Daoy (cell line): ENCODE results near the gene APLP2. TPM values are rescaled to one million over a fixed set of nuclear protein-coding genes. Genes with fewer than 3 reads are reported as not detected.
"Not testable (repeated sequence)": the region's sequence is repeated elsewhere in the genome, so short reads cannot be mapped to it uniquely, and the experiment has no call there.

Experiments
- DNase-seq: peaks from one replicate; pipeline ENCODE4 v3.0.0-alpha.2; 2015; ENCODE audit warnings: low read depth
- total RNA-seq: library from RNA; depleted of rRNA; stranded (reverse); fragments of >200 nt; shearing (Covaris generic); gene quantifications from 2 replicates; pipeline ENCODE4 v1.2.3, GENCODE V29; 2014

Gene APLP2
- total RNA-seq, 1 experiment from 2014 or later = 103 TPM

DNA sequence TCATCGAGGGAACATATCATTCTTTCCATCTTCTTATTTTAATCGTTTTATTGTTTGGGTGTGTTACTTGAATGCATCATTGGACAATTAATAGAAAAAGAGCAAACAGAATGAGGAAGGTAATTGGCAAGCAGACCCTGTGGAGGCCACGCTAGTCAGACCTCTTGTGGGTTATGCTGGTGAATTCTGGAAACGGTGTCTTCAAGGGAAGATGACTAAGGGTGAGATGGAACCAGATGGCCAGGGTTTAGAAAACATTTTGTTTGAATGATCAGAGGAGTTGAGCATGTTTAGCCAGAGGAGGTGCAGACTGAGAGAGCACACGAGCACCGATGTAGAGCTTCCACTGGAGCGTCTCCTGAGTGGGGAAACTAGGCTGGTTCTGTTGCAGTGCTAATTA is 98.4 kb downstream of the APLP2 start:
- DNase-seq = no peak

DNA sequence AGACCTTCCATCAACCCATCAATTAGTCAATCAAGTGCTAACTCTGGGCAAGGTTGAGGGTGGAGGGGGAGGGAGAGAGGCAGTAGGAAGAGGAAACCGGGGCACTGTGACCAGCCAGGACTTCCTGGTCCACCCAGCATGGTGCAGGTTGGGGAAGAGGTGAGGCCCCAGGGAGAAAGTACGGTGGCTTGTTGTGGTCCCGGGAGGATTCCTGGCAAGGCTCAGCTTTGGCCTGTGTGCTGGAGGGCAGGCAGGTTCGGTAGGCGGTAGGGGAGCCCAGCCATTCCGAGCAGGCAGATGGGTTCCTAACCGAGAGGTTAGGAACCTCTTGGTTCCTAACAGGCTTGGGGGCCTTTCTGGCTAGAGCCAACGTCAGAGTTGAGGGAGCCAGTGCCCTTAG is 100.7 kb downstream of the APLP2 start:
- DNase-seq = no peak

DNA sequence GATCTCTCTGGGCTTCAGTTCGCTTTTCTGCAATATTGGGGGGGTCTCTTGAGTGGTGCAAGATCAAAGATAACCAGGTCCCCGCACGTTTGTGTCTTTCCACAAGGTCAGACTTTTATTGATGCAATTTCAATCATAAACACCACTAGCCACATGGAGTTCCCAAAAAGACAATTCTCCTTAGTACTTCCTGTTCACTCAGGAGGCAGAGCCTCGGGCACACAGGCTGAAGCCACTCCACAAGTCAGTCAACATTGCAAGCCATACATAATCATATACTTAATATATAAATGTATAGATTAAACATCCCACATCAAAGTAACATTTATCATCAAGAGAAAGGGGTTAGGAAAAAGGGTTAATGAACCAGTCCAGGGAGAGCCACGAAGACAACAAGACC is 101.8 kb downstream of the APLP2 start:
- no peak for DNase-seq

DNA sequence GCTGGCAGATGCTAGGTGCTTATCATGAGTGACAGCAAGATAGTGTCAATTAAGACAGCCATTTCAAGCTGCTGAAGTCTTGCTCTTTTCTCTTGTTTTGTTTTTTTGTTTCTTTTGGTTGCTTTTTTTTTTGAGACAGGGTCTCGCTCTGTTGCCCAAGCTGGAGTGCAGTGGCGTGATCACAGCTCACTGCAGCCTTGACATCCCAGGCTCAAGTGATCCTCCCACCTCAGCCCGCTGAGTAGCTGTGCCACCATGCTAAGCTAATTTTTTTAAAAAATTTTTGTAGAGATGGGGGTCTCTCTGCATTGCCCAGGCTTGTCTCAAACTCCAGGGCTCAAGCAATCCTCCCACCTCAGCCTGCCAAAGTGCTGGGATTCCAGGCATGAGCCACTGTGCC is 102.3 kb downstream of the APLP2 start:
- not testable (repeated sequence) for DNase-seq

DNA sequence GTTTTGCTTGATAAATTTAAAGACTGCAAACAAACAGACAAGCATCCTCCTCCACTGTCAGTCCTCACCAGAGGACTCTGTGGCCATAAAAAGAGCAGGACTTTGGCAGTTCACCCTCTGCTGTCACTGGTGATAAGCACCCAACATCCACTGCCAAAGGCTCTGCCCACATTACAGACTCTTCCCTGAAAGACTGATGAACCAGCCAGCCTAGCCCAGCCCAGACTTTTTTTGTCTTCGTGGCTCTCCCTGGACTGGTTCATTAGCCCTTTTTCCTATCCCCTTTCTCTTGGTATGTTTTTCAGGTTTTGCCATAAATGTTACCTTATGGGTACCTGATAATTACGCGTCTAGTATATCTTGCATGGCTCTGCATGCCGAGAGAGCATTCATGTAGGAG is 104.9 kb downstream of the APLP2 start:
- no peak for DNase-seq

DNA sequence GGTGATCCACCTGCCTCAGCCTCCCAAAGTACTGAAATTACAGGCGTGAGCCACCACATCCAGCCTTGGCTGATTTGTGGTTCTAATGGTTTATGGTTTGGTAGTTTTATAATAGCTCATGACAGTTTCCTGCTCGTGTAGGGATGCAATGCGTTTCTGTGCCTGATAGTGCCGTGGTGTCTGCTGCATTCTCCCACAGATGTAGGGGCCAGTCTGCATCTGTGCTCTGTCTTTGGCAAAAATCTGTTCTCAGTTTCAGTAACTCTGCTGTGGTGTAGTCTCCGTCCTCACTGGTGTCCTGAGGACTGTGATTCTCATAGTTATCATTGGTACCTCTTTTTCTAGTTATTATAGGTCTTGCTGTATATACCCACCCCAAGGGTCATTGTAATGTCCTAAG is 106.2 kb downstream of the APLP2 start:
- DNase-seq = no peak

DNA sequence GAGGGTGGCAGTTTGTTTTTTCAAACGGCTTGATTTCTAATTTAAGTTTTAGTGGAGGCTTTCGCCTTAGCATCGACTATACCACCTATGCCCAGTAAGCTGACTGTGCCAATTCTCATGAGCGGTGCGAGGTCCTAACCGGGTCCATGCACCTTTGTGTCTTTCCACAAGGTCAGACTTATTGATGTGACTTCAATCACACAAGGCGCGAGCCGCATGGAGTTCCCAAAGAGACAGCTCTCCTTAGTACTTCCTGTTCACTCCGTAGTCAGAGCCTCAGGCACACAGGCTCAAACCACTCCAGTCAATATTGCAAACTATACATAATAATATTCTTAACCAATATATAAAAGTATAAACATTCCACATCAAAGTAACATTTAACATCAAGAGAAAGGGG is 108.1 kb downstream of the APLP2 start:
- no peak for DNase-seq

DNA sequence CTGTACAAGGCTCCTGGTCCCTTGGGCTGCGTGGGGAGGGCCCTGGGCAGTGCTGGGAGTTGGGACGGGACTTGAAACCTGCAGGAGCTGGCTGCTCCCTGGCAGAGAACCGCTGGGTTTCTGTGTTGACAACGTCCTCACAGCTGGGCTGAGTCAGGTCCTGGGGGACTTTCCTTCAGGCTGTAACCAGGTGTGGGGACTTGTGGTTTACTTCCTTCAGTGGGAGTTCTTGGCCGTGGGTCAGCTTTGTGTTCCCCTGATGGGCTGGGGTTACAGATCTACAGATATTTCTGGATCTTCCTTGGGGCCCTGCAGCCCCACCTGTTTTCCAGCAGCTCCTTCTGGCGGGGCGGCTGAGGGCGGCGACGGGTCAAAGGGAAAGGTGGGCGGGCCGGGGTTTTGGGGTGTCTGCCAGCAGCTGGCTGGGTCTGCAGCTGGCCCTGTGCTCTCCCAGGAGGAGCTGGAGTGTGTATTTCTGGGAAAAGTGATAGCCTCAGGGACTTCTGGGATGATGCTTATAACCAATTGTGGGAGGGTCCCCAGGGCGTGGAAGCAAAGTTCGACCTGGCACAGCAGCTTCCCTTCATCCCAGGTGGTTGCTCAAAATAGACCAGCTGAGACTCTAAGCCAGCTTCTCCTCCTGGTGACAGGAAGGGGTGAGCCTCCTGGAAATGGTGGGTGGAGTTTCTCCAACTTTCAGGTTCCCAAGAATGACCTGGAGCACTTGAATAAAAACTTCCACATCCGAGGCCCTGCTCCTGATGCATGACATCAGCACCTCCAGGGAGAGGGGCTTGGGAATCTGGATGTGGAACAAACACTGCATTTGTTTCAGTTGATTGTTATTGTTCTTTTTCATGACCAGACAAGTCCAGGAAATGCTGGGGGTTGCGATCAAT is 109.0 kb downstream of the APLP2 start:
- DNase-seq = no peak

DNA sequence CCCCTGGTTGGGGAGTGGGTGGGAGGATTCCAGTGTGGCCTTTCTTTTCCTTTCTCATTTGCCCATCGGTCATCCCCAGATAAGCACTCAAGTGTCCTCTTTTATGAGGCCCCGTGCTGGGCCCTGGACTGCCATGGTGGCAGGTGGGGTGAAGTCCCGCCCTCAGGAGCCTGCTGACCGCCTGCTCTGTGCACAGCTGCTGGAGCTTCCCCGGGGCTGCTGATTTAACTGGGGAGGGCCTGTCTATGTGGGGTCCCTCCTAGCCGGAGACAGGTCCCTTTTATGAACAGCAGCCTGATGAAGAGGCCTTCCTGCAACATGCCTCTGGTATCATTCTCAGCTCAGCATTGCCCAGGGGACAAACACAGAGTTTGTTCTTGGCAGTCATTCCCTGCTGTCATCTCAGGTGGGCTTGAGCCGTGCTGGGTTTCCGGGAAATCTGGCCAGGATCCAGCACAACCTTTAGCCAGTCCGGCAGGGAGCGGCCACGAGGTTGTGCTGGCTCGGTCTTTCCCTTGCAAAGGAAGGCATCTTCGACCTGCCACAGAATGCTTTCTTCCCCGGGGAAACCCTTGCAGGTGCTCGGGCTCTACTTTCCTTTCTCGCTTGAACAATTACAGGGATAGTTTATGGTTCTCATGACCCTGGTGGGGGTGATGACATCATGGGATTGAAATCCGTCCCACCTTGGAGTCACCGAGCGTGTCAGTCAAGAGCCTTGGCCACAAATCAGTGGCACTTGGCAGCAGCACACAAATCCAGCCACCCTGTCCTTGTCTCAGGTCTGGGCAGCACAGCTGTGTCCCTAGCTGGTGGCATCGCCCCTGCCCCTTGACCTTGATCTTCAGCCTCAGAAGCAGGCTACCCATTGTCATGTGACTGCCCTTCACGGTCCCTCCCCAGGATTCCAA is 110.0 kb downstream of the APLP2 start:
- no peak for DNase-seq

DNA sequence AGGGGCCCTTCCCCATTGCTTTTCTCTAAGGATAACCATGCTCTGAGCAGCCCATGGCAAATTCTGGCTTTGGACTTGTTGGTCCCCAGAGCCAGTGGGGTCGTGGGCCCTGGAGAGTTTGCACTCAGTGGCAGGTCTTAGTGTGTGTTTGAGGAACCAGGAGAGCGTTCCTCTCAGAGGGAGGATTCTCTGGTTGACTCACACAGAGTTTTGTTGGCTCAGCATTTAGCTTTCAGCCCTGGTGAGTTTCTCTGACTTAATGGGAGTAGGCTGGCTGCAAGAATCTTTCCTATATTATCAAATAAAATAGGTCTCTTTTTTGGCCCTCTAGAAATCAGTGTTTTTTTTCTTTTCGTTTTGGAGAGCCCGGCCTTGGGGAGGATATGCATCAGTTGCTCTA is 110.8 kb downstream of the APLP2 start:
- DNase-seq = no peak

DNA sequence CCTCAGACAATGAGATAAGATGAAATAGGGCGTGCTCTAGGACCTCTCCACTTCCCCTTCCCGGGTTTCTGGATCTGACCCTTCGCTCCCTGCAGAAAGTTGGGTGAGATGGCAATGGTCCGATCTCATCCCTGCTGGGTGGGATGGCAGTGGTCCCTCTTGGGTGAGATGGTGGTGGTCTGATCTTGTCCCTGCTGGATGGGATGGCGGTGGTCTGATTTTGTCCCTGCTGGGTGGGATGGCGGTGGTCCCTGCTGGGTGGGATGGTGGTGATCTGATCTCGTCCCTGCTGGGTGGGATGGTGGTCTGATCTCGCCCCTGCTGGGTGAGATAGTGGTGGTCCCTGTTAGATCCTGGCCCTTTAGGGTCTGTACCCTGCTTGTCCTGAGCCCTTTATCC is 111.2 kb downstream of the APLP2 start:
- no peak for DNase-seq

DNA sequence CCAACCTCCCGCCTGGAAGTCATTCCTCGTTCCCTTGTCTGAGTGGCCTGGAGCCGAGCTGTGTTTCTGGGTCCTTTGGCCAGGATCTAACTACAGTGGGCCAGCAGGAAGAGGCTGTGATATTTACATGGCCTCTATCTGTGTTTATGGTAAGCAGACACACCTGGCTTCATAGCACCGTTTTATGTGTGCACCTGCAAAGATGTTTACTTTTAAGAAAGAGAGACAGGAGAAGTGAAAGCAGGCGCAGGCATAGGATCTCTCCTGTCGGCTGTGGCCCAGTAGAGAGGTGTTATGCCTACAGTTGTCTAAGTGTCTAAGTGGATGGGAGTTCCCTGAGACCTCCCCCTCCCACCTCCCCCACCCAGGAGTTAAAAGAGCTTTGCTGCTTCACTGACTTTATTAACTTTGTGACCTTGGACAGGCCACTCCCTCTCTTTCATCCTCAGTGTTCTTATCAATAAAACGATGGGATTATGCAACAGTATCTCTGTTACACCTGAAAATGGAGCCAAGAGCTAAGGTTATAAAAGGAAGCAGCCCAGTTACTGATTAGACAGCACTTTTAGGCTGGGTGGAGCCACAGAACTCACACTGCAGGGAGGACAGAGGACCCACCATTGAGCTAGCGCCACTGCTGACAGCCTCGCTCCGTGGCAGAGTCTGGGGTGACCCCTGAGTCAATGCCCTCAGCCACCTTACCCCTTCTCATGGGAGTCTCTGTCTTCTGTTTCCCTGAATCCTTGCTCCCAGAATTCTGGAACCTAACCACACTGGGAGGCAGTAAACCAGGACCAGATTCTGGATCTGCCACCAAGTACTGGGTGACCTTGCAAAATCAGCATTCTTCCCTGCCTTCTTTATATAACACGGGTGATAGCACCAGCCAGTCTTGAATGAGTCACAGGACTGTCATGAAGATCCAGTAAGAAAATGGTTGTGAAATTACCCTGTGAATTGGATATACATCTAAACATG is 111.9 kb downstream of the APLP2 start:
- no peak for DNase-seq

DNA sequence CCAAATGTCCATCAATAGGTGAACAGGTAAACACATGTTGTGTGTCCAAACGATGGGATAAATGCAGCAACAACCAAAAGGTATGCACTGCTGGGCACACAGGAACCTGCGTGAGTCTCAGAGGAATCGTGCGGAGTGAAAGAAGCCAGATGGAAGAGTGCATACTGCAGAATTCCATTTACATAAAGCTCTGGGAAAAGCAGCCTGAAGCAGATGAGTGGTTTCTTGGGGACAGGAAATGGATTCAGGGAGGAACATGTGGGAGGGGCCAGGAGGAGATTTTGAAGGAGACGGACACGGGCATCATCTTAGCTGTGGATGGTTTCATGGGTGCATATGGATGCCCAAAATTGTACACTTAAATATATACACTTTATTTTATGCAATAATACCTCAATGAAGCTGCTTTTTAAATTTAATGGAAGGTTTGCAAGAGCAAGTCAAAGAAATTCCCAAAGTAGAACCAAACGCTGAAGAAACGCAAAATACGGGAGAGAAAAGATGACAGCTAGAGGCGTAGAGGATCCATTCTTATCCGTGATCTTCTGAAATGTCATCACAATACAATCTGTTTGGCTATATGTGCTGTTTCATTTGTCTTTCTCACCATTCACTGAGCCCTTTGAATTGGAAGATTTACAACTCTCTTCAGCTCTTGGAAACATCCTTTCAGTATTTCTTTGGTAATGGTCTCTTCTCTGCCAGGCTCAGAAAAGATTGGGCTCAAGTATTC is 114.3 kb downstream of the APLP2 start:
- DNase-seq = no peak

DNA sequence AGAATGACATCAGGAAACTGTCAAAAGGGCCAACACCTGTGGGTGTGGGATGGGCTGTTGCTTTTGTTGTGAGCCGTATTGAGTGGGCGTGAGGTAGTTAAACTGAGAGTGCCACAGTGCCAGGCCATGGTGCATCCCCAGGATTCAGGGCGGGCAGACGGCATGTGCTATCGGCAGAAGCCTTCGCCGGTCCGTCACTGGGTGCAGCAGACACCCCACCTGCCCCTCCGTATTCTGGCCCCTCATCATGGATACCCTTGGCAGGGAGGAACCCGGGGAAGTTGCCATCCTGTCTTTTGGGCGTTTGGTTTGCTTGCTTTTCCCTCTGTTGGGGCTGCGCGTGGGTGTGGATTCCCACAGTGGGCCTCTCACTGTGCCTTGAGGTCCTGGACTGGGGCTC is 117.4 kb downstream of the APLP2 start:
- DNase-seq = no peak

DNA sequence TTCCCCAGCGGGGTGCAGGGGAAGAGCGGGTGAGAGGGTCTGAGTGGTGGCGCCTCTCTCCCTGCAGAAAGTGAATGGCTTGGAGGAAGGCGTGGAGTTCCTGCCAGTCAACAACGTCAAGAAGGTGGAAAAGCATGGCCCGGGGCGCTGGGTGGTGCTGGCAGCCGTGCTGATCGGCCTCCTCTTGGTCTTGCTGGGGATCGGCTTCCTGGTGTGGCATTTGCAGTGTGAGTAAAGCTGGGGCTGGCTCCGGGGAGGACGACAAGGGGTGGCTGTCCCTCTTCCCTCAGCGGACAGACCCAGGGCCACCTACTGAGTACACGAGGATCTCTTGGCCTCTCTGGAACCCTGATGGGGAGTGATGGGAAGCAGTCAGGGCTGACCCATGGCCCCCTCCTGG is 118.4 kb downstream of the APLP2 start:
- no peak for DNase-seq

DNA sequence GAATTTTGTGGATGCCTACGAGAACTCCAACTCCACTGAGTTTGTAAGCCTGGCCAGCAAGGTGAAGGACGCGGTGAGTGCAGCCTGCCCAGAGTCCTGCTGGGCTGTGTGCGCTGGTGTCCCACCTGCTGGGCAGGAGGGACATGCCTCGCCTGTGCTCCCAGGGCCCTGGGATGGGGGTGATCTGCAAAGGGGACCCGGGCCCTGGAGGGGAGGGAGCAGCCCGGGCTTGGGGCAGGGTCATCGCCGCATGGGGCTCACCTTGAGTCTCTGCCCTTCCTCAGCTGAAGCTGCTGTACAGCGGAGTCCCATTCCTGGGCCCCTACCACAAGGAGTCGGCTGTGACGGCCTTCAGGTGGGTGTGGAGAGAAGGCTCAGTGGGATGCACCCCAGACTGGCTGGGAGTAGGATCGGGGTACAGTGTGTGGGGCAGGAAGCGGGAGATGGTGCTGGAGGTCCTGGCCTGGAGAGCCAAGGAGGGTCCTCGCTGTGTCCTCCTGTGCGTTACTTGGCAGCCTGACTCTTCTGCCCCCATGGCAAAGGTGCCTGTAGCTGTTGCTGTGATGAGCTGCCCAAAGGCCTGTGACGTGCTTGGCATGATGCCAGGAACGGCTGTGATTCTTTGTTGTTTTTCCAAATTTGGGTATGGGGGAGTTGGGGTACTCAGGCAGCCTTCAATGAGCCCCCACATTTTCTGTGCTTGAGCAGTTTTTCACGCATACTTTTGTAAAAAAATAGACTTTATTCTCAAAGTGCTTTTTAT is 119.1 kb downstream of the APLP2 start:
- no peak for DNase-seq

DNA sequence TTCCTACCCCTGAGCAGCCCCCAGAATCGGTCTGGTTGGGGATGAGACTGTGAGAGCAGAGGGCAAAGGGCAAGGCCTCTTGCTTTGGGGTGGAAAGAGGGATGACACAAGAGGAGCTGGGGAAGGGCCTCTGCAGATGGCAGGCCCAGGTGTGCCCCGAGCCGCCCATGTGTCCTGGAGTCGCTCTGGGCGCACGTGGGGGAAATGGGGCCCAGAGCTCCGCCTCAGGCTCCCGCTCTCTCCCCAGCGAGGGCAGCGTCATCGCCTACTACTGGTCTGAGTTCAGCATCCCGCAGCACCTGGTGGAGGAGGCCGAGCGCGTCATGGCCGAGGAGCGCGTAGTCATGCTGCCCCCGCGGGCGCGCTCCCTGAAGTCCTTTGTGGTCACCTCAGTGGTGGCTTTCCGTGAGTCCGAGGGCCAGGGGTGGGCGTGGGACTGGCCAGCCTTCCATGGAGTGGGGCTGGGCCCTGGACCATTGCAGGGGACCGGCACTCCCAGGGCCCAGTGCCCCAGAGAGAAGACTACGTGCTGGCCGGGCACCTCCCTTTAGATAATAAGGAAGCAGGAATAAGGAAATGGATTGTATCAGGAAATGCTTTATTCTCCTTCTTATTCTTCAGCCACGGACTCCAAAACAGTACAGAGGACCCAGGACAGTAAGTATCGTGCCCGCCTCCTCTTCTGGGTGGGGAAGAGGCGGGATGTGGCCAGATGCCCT is 120.0 kb downstream of the APLP2 start:
- DNase-seq = no peak

DNA sequence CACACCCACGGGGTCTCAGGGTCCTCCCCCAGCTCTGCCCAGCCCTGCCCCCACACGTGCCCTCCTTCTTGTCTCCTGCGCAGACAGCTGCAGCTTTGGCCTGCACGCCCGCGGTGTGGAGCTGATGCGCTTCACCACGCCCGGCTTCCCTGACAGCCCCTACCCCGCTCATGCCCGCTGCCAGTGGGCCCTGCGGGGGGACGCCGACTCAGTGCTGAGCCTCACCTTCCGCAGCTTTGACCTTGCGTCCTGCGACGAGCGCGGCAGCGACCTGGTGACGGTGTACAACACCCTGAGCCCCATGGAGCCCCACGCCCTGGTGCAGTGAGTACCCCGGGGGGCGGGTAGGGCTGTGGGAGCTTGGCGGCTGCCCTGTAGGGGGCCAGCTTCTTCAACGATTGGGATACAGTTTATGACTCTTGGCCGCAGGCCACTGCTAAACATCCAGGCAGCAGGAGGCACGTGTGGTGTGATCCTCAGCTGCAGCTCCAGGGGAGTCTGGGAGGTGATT is 120.7 kb downstream of the APLP2 start:
- no peak for DNase-seq

DNA sequence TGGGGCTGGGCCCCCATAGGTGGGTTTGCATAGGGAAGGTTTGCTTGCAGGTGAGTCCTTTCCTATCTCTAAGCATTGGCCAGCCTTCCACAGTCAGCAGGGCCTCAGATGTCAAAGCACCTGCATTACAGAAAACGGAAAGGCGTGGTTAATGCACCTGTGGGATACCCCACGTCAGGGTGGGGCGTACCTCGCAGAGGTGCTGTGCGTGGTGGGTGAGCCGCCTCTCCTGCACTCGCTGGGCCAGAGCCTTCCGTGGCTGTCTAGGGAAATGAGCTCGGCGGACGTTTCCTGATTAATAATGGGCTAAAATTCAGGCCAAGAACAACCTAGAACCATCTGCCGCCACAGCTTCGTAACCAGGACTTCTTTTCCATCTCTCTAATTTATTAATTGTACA is 122.2 kb downstream of the APLP2 start:
- no peak for DNase-seq
